Urinary bladder (tissue), 4 donors: ENCODE measurements around the gene PEAR1. TPM values are rescaled to one million over a fixed set of nuclear protein-coding genes. Genes with fewer than 3 reads are reported as not detected.

ENCODE experiments used
- DNase-seq: peaks from one replicate; pipeline ENCODE4 v3.0.0-alpha.2; 2015; ENCODE audit errors: extremely low spot score
- H3K27ac ChIP-seq: one replicate; pipeline ENCODE4 v1.5.1; 2013; ENCODE audit warnings: low read depth, mild to moderate bottlenecking, moderate library complexity
- H3K36me3 ChIP-seq: one replicate; pipeline ENCODE4 v1.6.1; 2013; ENCODE audit warnings: mild to moderate bottlenecking, moderate library complexity; ENCODE audit not compliant: insufficient read depth
- H3K4me1 ChIP-seq: one replicate; pipeline ENCODE4 v1.6.1; 2013; ENCODE audit warnings: mild to moderate bottlenecking, moderate library complexity; ENCODE audit not compliant: insufficient read depth
- H3K4me3 ChIP-seq: one replicate; pipeline ENCODE4 v1.5.1; 2013; ENCODE audit warnings: low read depth, low read length
- WGBS: extraction: QIAGEN DNeasy Blood & Tissue Kit; methylation state at CpG from one replicate; pipeline ENCODE4 v1.1.7; 2013; 5-methylcytosine and 5-hydroxymethylcytosine counted together
- polyA plus RNA-seq: library from polyadenylated mRNA; stranded (reverse); fragments of 200-250 nt; gene quantifications from one replicate; pipeline ENCODE4 v1.2.3, GENCODE V29; 2013
- total RNA-seq: library from RNA; depleted of rRNA; stranded (reverse); fragments of >200 nt; gene quantifications from one replicate; pipeline ENCODE4 v1.2.3, GENCODE V29; 2014
- donor health status: healthy with polysubstance abuse.
- donor health status: healthy.

PEAR1 gene
- total and polyA plus RNA-seq, 2 donors = 9.3 to 13.1 TPM

GRCh38 chr1:156894711-156895454 is 1.4 kb downstream of the PEAR1 start:
- H3K4me3 ChIP-seq = no peak overlapping the region
- no peaks in the 10 kb centered on the region for H3K36me3 ChIP-seq
- H3K27ac ChIP-seq = peak overlapping the region; percentile 25
- WGBS = 54% methylated on average over 12 of the region's 12 CpGs
- peaks cover 3% of the 10 kb centered on the region for H3K4me1 ChIP-seq
- DNase-seq = no peak

- Histone ChIP-seq H3K36me3 (no peaks in the 10 kb centered on the region), H3K4me3 (no peak overlapping the region), H3K27ac (peak overlapping the region; percentile 25), H3K4me1 (peaks cover 3% of the 10 kb centered on the region)
- 74% methylated on average over 4 of the region's 4 CpGs for WGBS
- DNase-seq = no peak
These were observed 1.9 kb downstream of the PEAR1 start for GRCh38 chr1:156895455-156895812.

GRCh38 chr1:156895927-156896326 is 2.4 kb downstream of the PEAR1 start:
- WGBS = 86% methylated on average over 6 of the region's 6 CpGs
- Histone ChIP-seq H3K36me3 (no peaks in the 10 kb centered on the region), H3K4me1 (peaks cover 3% of the 10 kb centered on the region), H3K27ac (no peak overlapping the region), H3K4me3 (no peak overlapping the region)
- no peak for DNase-seq

GRCh38 chr1:156896490-156897033 is 3.0 kb downstream of the PEAR1 start:
- Histone ChIP-seq H3K27ac (no peak overlapping the region), H3K4me3 (no peak overlapping the region), H3K4me1 (peaks cover 3% of the 10 kb centered on the region), H3K36me3 (no peaks in the 10 kb centered on the region)
- DNase-seq = no peak
- 81% methylated on average over 16 of the region's 16 CpGs for WGBS

GRCh38 chr1:156897078-156897825 is 3.7 kb downstream of the PEAR1 start:
- no peak for DNase-seq
- WGBS = 81% methylated on average over 14 of the region's 14 CpGs
- Histone ChIP-seq H3K27ac (no peak overlapping the region), H3K4me1 (peaks cover 3% of the 10 kb centered on the region), H3K36me3 (no peaks in the 10 kb centered on the region), H3K4me3 (no peak overlapping the region)

- no peak overlapping the region for H3K4me3 ChIP-seq
- no peak for DNase-seq
These were observed 4.6 kb downstream of the PEAR1 start for GRCh38 chr1:156898161-156898566.

GRCh38 chr1:156898971-156899664 is 5.6 kb downstream of the PEAR1 start:
- Histone ChIP-seq H3K4me1 (no peaks in the 10 kb centered on the region), H3K27ac (no peak overlapping the region), H3K4me3 (no peak overlapping the region), H3K36me3 (no peaks in the 10 kb centered on the region)
- DNase-seq = no peak
- 79% methylated on average over 12 of the region's 12 CpGs for WGBS

More at GRCh38 chr1:156898161-156898566, 4.6 kb downstream of the PEAR1 start:
- 40% methylated on average over 12 of the region's 13 CpGs for WGBS
- Histone ChIP-seq H3K4me1 (peaks cover 1% of the 10 kb centered on the region), H3K27ac (no peak overlapping the region), H3K36me3 (no peaks in the 10 kb centered on the region)

- no peak for DNase-seq
- Histone ChIP-seq H3K4me1 (no peaks in the 10 kb centered on the region), H3K4me3 (no peak overlapping the region), H3K36me3 (no peaks in the 10 kb centered on the region), H3K27ac (no peak overlapping the region)
- WGBS = 54% methylated on average over 12 of the region's 12 CpGs
These were observed 6.6 kb downstream of the PEAR1 start for GRCh38 chr1:156899956-156900718.

GRCh38 chr1:156900896-156901589 is 7.5 kb downstream of the PEAR1 start:
- no peaks in the 10 kb centered on the region for H3K4me1 ChIP-seq
- DNase-seq = no peak
- H3K4me3 ChIP-seq = no peak overlapping the region
- H3K27ac ChIP-seq = no peak overlapping the region
- H3K36me3 ChIP-seq = no peaks in the 10 kb centered on the region
- WGBS = 69% methylated on average over 6 of the region's 6 CpGs

- H3K4me1 ChIP-seq = no peaks in the 10 kb centered on the region
- DNase-seq = no peak
- no peak overlapping the region for H3K4me3 ChIP-seq
- no peaks in the 10 kb centered on the region for H3K36me3 ChIP-seq
- WGBS = 90% methylated on average over 4 of the region's 4 CpGs
- no peak overlapping the region for H3K27ac ChIP-seq
These were observed 8.0 kb downstream of the PEAR1 start for GRCh38 chr1:156901590-156901900.

GRCh38 chr1:156901966-156902915 is 8.7 kb downstream of the PEAR1 start:
- Histone ChIP-seq H3K4me3 (no peak overlapping the region), H3K27ac (no peak overlapping the region), H3K36me3 (no peaks in the 10 kb centered on the region), H3K4me1 (no peaks in the 10 kb centered on the region)
- 67% methylated on average over 22 of the region's 23 CpGs for WGBS
- no peak for DNase-seq
